ENCODE results near the gene NLE1.

DNA sequence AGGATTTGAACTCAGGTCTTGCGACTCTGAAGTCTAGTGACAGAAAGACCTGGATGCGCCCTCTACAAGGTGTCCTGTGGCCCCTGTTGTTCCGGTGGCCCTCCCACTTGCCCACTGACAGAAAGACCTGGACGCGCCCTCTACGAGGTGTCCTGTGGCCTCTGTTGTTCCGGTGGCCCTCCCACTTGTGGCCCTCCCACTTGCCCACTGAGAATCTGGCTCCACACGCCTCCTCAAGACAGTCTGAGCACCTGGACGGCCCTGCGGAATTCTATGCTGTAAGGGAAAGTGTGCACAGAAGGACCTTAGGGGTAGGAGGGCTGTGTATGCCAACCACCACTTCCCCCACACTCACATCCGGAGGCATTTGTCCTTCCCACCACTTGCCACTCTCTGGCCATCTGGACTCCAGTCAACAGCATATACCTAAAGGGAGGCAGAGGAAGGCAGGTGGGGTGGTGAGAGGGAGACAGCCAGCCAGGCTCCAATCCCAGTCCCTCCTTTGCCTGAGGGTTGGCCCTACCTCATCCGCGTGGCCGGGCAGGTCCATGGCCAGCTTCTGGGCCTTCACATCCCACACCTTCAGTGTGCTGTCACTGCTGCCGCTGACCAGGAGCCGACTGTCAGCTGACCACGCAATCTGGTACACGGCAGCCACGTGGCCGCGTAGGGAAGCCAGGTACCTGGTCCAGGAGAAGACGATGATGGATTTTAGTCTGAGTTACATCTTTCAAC, 9.1 kb downstream of the NLE1 start:
- TF ChIP-seq, protein P1, sequence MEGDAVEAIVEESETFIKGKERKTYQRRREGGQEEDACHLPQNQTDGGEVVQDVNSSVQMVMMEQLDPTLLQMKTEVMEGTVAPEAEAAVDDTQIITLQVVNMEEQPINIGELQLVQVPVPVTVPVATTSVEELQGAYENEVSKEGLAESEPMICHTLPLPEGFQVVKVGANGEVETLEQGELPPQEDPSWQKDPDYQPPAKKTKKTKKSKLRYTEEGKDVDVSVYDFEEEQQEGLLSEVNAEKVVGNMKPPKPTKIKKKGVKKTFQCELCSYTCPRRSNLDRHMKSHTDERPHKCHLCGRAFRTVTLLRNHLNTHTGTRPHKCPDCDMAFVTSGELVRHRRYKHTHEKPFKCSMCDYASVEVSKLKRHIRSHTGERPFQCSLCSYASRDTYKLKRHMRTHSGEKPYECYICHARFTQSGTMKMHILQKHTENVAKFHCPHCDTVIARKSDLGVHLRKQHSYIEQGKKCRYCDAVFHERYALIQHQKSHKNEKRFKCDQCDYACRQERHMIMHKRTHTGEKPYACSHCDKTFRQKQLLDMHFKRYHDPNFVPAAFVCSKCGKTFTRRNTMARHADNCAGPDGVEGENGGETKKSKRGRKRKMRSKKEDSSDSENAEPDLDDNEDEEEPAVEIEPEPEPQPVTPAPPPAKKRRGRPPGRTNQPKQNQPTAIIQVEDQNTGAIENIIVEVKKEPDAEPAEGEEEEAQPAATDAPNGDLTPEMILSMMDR (IDR thresholded peaks at IDR 0.05 in 4 of 5, conservative IDR thresholded peaks at IDR 0.05 in 1 of 5), result no peak
- TF ChIP-seq POLR2A (IDR thresholded peaks at IDR 0.05), result no peak
